NB4 (cell line): ENCODE measurements around the gene GBGT1.

Source experiments
- DNase-seq: peaks from one replicate; pipeline ENCODE4 v3.0.0; 2010; ENCODE audit warnings: low read depth
- H3K4me3 ChIP-seq: one replicate; pipeline ENCODE4 v1.5.1; 2011; ENCODE audit warnings: mild to moderate bottlenecking, low read depth, low read length, moderate library complexity
- MYC ChIP-seq: IDR thresholded peaks from 2 replicates; pipeline ENCODE4 v1.6.1; 2011; ENCODE audit warnings: low read depth, low read length
- POLR2A ChIP-seq: IDR thresholded peaks from 2 replicates; pipeline ENCODE4 v1.6.1; 2011; ENCODE audit warnings: mild to moderate bottlenecking; ENCODE audit not compliant: insufficient read length; ENCODE audit errors: extremely low read depth
- TF ChIP-seq, protein P1 (sequence below): IDR thresholded peaks from 2 replicates; pipeline ENCODE4 v1.6.1; 2011; ENCODE audit warnings: low read depth, low read length
- TF ChIP-seq, protein P2 (sequence below): IDR thresholded peaks from one replicate; pipeline ENCODE4 v1.5.1; 2012; ENCODE audit warnings: low read depth, low read length

Gene GBGT1

DNA sequence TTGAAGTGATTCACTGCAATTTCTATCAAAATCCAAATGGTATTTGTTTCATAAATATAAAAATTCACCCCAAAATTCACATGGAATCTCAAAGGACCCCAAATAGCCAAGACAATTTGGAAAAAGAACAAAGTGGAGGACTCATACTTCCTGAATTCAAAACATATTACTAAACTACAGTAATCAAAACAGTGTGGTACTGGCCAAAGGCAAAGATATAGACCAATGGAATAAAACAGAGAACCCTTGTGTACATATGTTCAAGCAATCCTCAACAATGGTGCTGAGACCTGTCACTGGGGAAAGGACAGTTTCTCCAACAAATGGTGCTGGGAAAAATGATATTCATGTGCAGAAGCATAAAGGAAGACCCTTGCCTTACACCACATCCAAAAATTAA lies 31.3 kb upstream of the GBGT1 start:
- no peak overlapping the region for H3K4me3 ChIP-seq
- no peak for DNase-seq
- TF ChIP-seq, protein P1, sequence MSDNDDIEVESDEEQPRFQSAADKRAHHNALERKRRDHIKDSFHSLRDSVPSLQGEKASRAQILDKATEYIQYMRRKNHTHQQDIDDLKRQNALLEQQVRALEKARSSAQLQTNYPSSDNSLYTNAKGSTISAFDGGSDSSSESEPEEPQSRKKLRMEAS: no peak

DNA sequence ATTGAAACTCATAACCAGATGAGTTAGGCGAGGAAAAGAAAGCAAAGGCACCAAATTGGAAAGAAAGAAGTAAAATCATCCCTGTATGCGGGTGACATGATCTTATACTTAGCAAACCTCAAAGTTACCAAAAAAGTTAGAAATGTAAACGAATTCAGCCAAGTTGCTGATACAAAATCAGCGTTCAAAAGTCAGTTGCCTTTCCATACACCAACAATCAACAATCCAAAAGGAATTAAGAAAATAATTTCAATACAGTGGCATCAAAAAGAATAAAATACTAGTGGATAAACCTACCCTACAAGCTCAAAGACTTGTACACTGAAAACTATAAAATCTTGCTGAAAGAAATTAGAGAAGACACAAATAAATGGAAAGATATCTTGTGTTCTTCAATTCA lies 30.9 kb upstream of the GBGT1 start:
- no peak for DNase-seq
- H3K4me3 ChIP-seq: no peak overlapping the region
- TF ChIP-seq, protein P1: no peak
- TF ChIP-seq POLR2A: no peak
- TF ChIP-seq, protein P2, sequence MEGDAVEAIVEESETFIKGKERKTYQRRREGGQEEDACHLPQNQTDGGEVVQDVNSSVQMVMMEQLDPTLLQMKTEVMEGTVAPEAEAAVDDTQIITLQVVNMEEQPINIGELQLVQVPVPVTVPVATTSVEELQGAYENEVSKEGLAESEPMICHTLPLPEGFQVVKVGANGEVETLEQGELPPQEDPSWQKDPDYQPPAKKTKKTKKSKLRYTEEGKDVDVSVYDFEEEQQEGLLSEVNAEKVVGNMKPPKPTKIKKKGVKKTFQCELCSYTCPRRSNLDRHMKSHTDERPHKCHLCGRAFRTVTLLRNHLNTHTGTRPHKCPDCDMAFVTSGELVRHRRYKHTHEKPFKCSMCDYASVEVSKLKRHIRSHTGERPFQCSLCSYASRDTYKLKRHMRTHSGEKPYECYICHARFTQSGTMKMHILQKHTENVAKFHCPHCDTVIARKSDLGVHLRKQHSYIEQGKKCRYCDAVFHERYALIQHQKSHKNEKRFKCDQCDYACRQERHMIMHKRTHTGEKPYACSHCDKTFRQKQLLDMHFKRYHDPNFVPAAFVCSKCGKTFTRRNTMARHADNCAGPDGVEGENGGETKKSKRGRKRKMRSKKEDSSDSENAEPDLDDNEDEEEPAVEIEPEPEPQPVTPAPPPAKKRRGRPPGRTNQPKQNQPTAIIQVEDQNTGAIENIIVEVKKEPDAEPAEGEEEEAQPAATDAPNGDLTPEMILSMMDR: no peak

DNA sequence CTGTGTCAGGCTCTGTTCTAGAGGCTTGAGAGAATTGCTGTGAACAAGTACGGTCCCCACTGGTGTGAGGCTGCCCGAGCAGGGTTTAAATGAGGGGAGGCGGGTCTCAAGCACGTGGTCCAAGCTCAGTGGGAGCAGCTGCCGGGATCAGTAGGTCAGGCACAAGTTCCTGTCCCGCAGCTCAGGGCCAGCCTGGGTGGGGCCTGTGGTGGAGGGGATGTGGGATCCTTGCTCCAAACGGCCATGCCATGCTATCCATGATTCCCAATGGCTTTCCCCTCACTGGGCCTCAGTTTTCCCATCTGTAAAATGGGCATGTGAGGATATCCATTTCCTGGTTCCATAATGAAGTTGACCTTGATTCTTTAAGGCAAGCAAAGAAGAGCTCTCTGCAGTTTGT lies 28.3 kb upstream of the GBGT1 start:
- no peak for TF ChIP-seq MYC
- TF ChIP-seq, protein P1: no peak
- no peak for TF ChIP-seq POLR2A
- TF ChIP-seq, protein P2: no peak
- H3K4me3 ChIP-seq: no peak overlapping the region
- DNase-seq: no peak

DNA sequence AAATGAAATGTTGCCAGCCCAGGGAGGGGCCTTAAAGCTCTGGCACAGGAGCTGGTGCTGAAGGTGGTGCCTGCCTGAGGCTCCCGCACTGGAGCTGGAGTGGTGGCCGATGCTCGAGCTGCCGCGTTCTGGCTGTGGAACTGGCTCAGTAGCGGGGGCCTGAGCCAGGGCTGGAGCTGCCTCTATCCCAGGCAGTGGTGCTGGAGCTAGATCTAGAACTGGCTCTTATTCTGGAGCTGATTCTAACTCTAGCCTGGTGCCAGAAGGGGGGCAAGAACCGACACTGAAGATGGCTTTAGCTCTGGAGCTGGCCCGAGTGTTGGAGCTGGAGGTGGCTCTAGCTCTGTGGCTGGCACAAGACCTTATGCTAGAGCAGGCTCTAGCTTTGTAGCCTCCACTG lies 26.1 kb upstream of the GBGT1 start:
- TF ChIP-seq MYC (no peak), POLR2A (no peak)
- TF ChIP-seq, protein P2: no peak
- TF ChIP-seq, protein P1: no peak
- H3K4me3 ChIP-seq: no peak overlapping the region
- no peak for DNase-seq

DNA sequence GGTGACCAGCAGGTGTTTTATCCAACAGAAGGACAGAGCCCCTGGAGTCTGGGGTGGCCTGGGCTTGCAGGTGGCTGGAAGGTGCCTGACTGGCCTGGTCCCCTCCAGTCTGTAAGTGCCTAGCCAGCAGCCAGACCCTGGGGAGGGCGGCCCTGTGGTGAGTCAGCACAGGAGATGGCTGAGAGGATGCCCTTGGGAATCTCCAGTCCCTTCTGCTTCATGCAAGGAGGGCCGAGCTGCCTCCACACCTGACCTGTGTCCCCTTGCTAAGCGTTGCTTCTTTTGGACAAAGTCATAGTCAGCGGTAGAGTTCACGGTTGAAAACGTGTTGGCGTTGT lies 25.1 kb upstream of the GBGT1 start:
- no peak overlapping the region for H3K4me3 ChIP-seq
- TF ChIP-seq POLR2A (no peak), MYC (no peak)
- TF ChIP-seq, protein P2: no peak
- TF ChIP-seq, protein P1: no peak
- peak; percentile 42 for DNase-seq

DNA sequence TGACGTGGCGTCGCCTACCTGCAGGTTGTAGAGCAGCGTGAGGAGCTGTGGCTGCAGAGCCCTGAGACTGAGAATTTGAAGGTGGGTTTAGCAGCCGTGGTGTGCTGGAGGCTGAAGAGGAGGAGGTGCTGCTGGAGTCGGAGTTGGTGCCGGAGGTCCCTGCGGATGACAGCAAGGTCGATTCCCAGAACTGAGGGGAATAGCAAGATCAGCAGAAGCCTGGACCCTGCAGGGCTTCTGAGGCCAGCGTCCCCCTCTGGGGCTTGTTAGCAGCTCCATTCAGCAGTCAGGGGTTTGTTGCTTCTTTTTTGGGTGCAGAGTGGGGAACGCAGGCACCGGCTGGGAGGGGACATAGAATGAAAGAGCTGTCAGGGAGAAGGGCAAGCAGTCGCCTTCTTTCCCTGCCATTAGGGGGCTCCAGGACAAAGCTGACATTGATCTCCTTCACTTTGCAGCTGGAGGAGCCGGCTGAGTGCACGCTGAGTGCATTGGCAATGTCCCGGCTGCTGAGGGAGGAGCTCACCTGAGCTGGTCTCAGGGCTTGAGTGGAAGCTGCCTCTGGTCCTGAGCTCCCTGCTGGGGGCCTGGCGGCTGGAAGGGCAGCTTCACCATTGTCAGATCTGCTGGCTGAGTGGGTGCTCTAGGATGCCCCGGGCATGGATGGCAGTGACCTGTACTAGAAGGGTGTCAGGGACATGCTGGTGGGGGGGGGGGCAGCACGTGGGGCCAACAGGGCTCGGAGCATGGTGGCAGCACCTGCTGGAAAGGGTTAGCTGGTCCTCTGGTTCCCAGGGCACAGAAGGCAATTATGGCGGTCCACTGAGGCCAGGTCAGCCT lies 24.5 kb upstream of the GBGT1 start:
- no peak overlapping the region for H3K4me3 ChIP-seq
- DNase-seq: peak; percentile 52
- TF ChIP-seq, protein P2: peak; percentile 45
- TF ChIP-seq MYC: no peak
